ENCODE results near the gene DAB1.

DAB1 gene

GRCh38 chr1:57115030-57115614 lies 308.7 kb downstream of the DAB1 start:
- DNase-seq, result no peak
- H3K4me1 ChIP-seq, result peaks cover 0 to 1% (median 0%) of the 10 kb centered on the region in 4 donors
- TF ChIP-seq CTCF (IDR thresholded peaks at IDR 0.05), result no peak
- no peak overlapping the region for H3K4me3 ChIP-seq
- H3K36me3 ChIP-seq, result no peaks in the 10 kb centered on the region
- no peaks in the 10 kb centered on the region for H3K9me3 ChIP-seq
- no peaks in the 10 kb centered on the region for H3K27me3 ChIP-seq
- intact Hi-C loops (cut with DNase I; ENCODE audit: low total_unique reads), result no loop called here
- H3K27ac ChIP-seq, result no peak overlapping the region

- Histone ChIP-seq H3K27me3 (no peaks in the 10 kb centered on the region), H3K9me3 (no peaks in the 10 kb centered on the region), H3K4me1 (peaks cover 0 to 20% (median 0%) of the 10 kb centered on the region in 4 donors), H3K36me3 (no peaks in the 10 kb centered on the region), H3K27ac (no peak overlapping the region), H3K4me3 (no peak overlapping the region)
- intact Hi-C loops (cut with DNase I; ENCODE audit: low total_unique reads), result no loop called here
- TF ChIP-seq CTCF (IDR thresholded peaks at IDR 0.05), result no peak
- no peak for DNase-seq
Measured at GRCh38 chr1:57112148-57112547, 311.7 kb downstream of the DAB1 start.

GRCh38 chr1:57111175-57111574 lies 312.7 kb downstream of the DAB1 start:
- Histone ChIP-seq H3K4me3 (no peak overlapping the region), H3K27ac (no peak overlapping the region), H3K9me3 (no peaks in the 10 kb centered on the region), H3K4me1 (peaks cover 0 to 20% (median 0%) of the 10 kb centered on the region in 4 donors), H3K36me3 (no peaks in the 10 kb centered on the region), H3K27me3 (no peaks in the 10 kb centered on the region)
- DNase-seq, result no peak
- TF ChIP-seq CTCF (IDR thresholded peaks at IDR 0.05), result no peak
- intact Hi-C loops (cut with DNase I; ENCODE audit: low total_unique reads), result no loop called here

DNA sequence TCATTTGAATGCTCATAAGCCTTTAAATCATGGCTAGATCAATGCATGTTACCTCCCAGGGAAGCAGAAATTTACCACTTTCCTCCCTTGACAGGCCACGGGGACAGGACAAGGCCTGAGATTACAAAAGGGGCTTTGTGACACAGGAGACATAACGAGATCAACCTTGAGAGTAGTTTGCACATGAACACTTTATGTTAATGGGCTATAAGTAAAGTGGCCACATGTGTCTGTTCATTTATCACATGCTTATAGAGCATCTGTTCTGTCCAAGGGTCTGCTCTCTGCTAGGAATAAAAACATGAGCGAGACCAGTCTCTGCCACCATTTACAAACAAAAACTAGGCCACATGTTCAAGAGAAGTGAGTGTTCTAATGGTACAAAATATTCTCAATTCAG lies 314.0 kb downstream of the DAB1 start:
- no peaks in the 10 kb centered on the region for H3K27me3 ChIP-seq
- H3K4me1 ChIP-seq, result peaks cover 0 to 20% (median 0%) of the 10 kb centered on the region in 4 donors
- no peak overlapping the region for H3K4me3 ChIP-seq
- H3K36me3 ChIP-seq, result no peaks in the 10 kb centered on the region
- intact Hi-C loops (cut with DNase I; ENCODE audit: low total_unique reads), result no loop called here
- H3K9me3 ChIP-seq, result no peaks in the 10 kb centered on the region
- TF ChIP-seq CTCF (IDR thresholded peaks at IDR 0.05), result no peak
- no peak for DNase-seq
- H3K27ac ChIP-seq, result no peak overlapping the region

DNA sequence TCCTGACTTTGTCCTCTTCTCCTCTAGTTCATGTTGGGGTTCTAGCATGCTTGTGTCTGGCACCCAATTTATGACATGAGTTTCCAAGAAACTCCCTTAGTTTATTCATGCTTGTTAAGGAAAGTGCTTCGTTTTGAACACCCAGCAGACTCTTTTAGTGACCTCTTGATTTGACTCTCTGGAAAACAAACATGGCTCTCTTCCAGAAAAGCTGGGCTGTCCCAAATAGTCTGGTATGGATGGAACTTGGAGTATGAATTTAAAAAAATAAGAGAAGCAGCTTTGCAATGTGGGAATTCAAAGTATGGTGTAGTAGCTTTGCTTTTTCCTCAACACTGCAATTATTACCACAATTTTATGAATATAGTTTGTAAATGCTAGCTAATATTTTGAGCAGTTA lies 314.6 kb downstream of the DAB1 start:
- DNase-seq, result no peak
- H3K4me1 ChIP-seq, result peaks cover 0 to 20% (median 0%) of the 10 kb centered on the region in 4 donors
- H3K9me3 ChIP-seq, result no peaks in the 10 kb centered on the region
- H3K27me3 ChIP-seq, result no peaks in the 10 kb centered on the region
- no peak for TF ChIP-seq CTCF (IDR thresholded peaks at IDR 0.05)
- intact Hi-C loops (cut with DNase I; ENCODE audit: low total_unique reads), result no loop called here
- no peak overlapping the region for H3K27ac ChIP-seq
- H3K36me3 ChIP-seq, result no peaks in the 10 kb centered on the region
- no peak overlapping the region for H3K4me3 ChIP-seq

- Histone ChIP-seq H3K36me3 (no peaks in the 10 kb centered on the region), H3K27ac (no peak overlapping the region), H3K4me3 (no peak overlapping the region), H3K4me1 (peaks cover 0 to 20% (median 0%) of the 10 kb centered on the region in 4 donors), H3K9me3 (no peaks in the 10 kb centered on the region), H3K27me3 (no peaks in the 10 kb centered on the region)
- TF ChIP-seq CTCF (IDR thresholded peaks at IDR 0.05), result no peak
- no peak for DNase-seq
- intact Hi-C loops (cut with DNase I; ENCODE audit: low total_unique reads), result no loop called here
Measured at GRCh38 chr1:57106296-57106695, 317.6 kb downstream of the DAB1 start.

Measured in tibial artery (tissue), 4 donors.